SK-N-MC (cell line): Measurements from ENCODE around the gene PTPN4.

ENCODE experiments used
- EZH2 ChIP-seq: fragments of 200-600 bp; sonication (generic); IDR thresholded peaks from one replicate; pipeline ENCODE4 v1.6.1; 2017; ENCODE audit warnings: antibody characterized with exemption
- FOXP2 ChIP-seq: optimal IDR thresholded peaks from 2 replicates; pipeline ENCODE3; 2011; ENCODE audit warnings: mild to moderate bottlenecking, moderate library complexity; ENCODE audit not compliant: insufficient read depth; ENCODE audit errors: extremely low read length, control extremely low read depth
- POLR2AphosphoS5 ChIP-seq: IDR thresholded peaks from 2 replicates; pipeline ENCODE4 v1.6.1; 2012; ENCODE audit warnings: mild to moderate bottlenecking, low read depth, low read length, borderline replicate concordance

DNA sequence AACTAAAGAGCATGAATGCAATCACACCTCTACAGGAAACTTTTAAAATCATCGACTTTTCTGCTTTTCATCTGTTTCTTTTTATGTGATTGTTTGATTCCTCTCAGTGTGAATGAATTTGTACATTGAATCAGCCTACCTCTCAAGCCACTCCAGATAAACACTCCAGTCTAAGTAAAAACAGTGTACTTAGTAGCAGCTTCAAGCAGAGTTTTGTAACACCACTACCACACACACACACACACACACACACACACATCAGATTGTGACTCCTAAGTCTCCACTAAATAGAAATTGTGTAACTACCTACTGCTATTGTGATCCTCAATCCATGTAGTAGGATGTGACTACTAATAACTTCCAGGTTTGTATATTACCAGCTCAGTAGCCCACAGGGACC lies 187.8 kb downstream of the PTPN4 start:
- TF ChIP-seq EZH2 (no peak), POLR2AphosphoS5 (no peak), FOXP2 (no peak)
